Measurements from ENCODE around the gene SNAP91. TPM values are rescaled to one million over a fixed set of nuclear protein-coding genes. Genes with fewer than 3 reads are reported as not detected.
"Not testable (repeated sequence)": the region's sequence is repeated elsewhere in the genome, so short reads cannot be mapped to it uniquely, and the experiment has no call there.

The SNAP91 gene
- total RNA-seq, 2 donors from 2014 or later, result not detected

GRCh38 chr6:83605517-83605916 lies 103.4 kb downstream of the SNAP91 start:
- Mint-ChIP-seq H3K27me3 (peaks cover 12% of the 10 kb centered on the region), H3K4me3 (no peak overlapping the region), H3K36me3 (ENCODE audit: low read depth) (no peaks in the 10 kb centered on the region), H3K27ac (no peak overlapping the region), H3K4me1 (no peaks in the 10 kb centered on the region)
- ATAC-seq (no peak), DNase-seq (no peak)
- H3K9me3 ChIP-seq (ENCODE audit: control insufficient read depth, low read length, poor library complexity, severe bottlenecking), result no peaks in the 10 kb centered on the region

- no peak overlapping the region for H3K4me3 Mint-ChIP-seq
- H3K27me3 Mint-ChIP-seq, result no peaks in the 10 kb centered on the region
- H3K9me3 ChIP-seq (ENCODE audit: control insufficient read depth, low read length, poor library complexity, severe bottlenecking), result no peaks in the 10 kb centered on the region
- ATAC-seq (no peak), DNase-seq (no peak)
- no peaks in the 10 kb centered on the region for H3K4me1 Mint-ChIP-seq
- H3K27ac Mint-ChIP-seq, result no peak overlapping the region
- no peaks in the 10 kb centered on the region for H3K36me3 Mint-ChIP-seq (ENCODE audit: low read depth)
Measured at GRCh38 chr6:83603551-83603950, 105.3 kb downstream of the SNAP91 start.

GRCh38 chr6:83601119-83601518 lies 107.8 kb downstream of the SNAP91 start:
- no peak for ATAC-seq
- no peaks in the 10 kb centered on the region for H3K27me3 Mint-ChIP-seq
- no peaks in the 10 kb centered on the region for H3K36me3 Mint-ChIP-seq (ENCODE audit: low read depth)
- H3K4me1 Mint-ChIP-seq, result no peaks in the 10 kb centered on the region
- DNase-seq, result no peak
- no peak overlapping the region for H3K4me3 Mint-ChIP-seq
- no peaks in the 10 kb centered on the region for H3K9me3 ChIP-seq (ENCODE audit: control insufficient read depth, low read length, poor library complexity, severe bottlenecking)
- no peak overlapping the region for H3K27ac Mint-ChIP-seq

GRCh38 chr6:83600459-83600858 lies 108.4 kb downstream of the SNAP91 start:
- Mint-ChIP-seq H3K4me1 (no peaks in the 10 kb centered on the region), H3K27me3 (no peaks in the 10 kb centered on the region), H3K4me3 (no peak overlapping the region), H3K36me3 (ENCODE audit: low read depth) (no peaks in the 10 kb centered on the region), H3K27ac (no peak overlapping the region)
- no peaks in the 10 kb centered on the region for H3K9me3 ChIP-seq (ENCODE audit: control insufficient read depth, low read length, poor library complexity, severe bottlenecking)
- DNase-seq (no peak), ATAC-seq (no peak)

DNA sequence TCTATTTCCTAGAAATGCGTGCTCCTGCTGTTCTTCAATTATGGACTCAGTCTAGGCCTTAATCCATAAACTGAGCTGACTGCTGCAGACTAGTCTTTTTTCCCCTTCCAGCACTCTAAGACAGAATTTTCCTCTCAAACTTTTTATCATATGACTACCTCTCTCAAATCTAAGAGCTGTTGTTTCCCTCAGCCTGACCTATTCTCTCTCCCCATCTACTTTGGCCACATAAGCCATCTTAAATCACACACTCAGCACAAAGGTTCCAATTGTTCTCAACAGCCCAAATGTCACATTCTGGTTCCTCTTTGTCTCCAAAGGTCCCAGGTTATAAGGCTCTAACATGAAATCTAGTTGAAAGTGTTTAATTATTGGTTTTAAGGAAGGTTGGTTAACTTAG lies 111.4 kb downstream of the SNAP91 start:
- Mint-ChIP-seq H3K4me3 (no peak overlapping the region), H3K27me3 (peaks cover 6% of the 10 kb centered on the region), H3K27ac (no peak overlapping the region), H3K4me1 (peaks cover 5% of the 10 kb centered on the region), H3K36me3 (ENCODE audit: low read depth) (no peaks in the 10 kb centered on the region)
- no peak for ATAC-seq
- H3K9me3 ChIP-seq (ENCODE audit: control insufficient read depth, low read length, poor library complexity, severe bottlenecking), result no peaks in the 10 kb centered on the region
- no peak for DNase-seq

GRCh38 chr6:83597051-83597450 lies 111.8 kb downstream of the SNAP91 start:
- ATAC-seq, result no peak
- no peak for DNase-seq
- Mint-ChIP-seq H3K36me3 (ENCODE audit: low read depth) (no peaks in the 10 kb centered on the region), H3K27ac (no peak overlapping the region), H3K4me3 (no peak overlapping the region), H3K4me1 (peaks cover 5% of the 10 kb centered on the region), H3K27me3 (peaks cover 6% of the 10 kb centered on the region)
- no peaks in the 10 kb centered on the region for H3K9me3 ChIP-seq (ENCODE audit: control insufficient read depth, low read length, poor library complexity, severe bottlenecking)

DNA sequence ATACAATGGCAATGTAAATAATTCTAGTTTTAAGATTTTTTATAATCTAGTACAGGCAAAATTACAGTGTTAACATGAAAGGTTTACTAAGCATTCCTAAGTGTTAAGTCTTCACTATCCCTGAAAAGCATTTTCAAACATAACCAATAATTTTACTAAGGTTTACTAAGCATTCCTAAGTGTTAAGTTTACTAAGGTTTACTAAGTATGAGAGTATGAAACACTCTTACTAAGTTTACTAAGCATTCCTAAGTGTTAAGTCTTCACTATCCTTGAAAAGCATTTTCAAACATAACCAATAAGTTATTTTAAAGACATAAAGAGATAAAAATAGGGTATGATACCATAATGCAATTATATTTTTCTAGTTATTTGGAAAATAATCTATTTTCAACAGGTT lies 114.0 kb downstream of the SNAP91 start:
- H3K27ac Mint-ChIP-seq, result no peak overlapping the region
- H3K9me3 ChIP-seq (ENCODE audit: control insufficient read depth, low read length, poor library complexity, severe bottlenecking), result no peaks in the 10 kb centered on the region
- ATAC-seq (no peak), DNase-seq (no peak)
- H3K4me1 Mint-ChIP-seq, result peaks cover 5% of the 10 kb centered on the region
- H3K36me3 Mint-ChIP-seq (ENCODE audit: low read depth), result no peaks in the 10 kb centered on the region
- peaks cover 6% of the 10 kb centered on the region for H3K27me3 Mint-ChIP-seq
- no peak overlapping the region for H3K4me3 Mint-ChIP-seq

- peak overlapping the region; percentile 77 for H3K27ac Mint-ChIP-seq
- H3K36me3 Mint-ChIP-seq (ENCODE audit: low read depth), result no peaks in the 10 kb centered on the region
- no peak for ATAC-seq
- peaks cover 5% of the 10 kb centered on the region for H3K4me1 Mint-ChIP-seq
- peaks cover 12% of the 10 kb centered on the region for H3K27me3 Mint-ChIP-seq
- H3K9me3 ChIP-seq (ENCODE audit: control insufficient read depth, low read length, poor library complexity, severe bottlenecking), result no peaks in the 10 kb centered on the region
- H3K4me3 Mint-ChIP-seq, result no peak overlapping the region
- no peak for DNase-seq
Measured at GRCh38 chr6:83593395-83593785, 115.5 kb downstream of the SNAP91 start.

- Mint-ChIP-seq H3K4me3 (peak overlapping the region; percentile 34), H3K27me3 (peaks cover 13% of the 10 kb centered on the region), H3K4me1 (peaks cover 5% of the 10 kb centered on the region), H3K36me3 (ENCODE audit: low read depth) (no peaks in the 10 kb centered on the region), H3K27ac (peak overlapping the region; percentile 77)
- no peaks in the 10 kb centered on the region for H3K9me3 ChIP-seq (ENCODE audit: control insufficient read depth, low read length, poor library complexity, severe bottlenecking)
- ATAC-seq, result peak; percentile 54
- DNase-seq, result no peak
Measured at GRCh38 chr6:83592770-83593394, 116.0 kb downstream of the SNAP91 start.

DNA sequence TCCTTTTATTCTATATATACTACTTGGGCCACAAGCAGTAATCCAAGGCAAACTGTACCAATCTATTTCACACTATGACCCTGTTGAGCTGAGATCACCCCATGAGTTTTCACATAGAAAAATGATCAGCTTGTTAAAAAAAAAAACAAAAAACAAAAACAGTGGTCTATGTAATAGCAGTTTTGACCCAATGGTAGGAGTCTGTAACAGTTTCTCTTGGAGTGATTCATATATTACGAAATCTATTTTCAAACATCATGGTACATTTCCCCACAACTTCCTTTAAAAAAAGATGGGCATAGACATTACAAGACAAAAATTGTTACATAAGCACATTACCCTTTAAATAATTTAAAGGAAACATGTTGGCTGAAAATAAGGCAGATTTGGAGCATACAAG lies 118.5 kb downstream of the SNAP91 start:
- DNase-seq (no peak), ATAC-seq (no peak)
- H3K36me3 Mint-ChIP-seq (ENCODE audit: low read depth), result no peaks in the 10 kb centered on the region

DNA sequence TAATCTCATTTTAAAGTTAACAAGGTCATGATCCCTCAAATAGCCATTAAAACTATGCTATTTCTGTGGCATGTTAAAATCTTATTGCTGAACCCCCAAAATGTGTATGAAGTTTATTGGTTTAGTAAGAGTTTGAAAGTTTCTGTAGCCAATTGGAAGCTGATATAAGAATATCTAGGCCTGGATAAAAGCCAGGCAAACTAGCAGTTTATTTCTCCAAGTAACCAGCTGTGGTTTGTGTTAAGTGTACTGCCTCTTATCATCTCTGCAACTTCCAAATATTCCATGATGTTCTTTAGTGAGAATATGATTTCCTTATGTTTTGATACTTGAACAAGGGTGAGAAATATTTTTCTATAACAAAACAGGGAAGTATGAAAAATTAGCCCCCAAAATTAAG lies 119.8 kb downstream of the SNAP91 start:
- peaks cover 13% of the 10 kb centered on the region for H3K27me3 Mint-ChIP-seq
- no peaks in the 10 kb centered on the region for H3K9me3 ChIP-seq (ENCODE audit: control insufficient read depth, low read length, poor library complexity, severe bottlenecking)
- no peak for ATAC-seq
- no peak overlapping the region for H3K4me3 Mint-ChIP-seq
- H3K27ac Mint-ChIP-seq, result no peak overlapping the region
- peaks cover 5% of the 10 kb centered on the region for H3K4me1 Mint-ChIP-seq
- H3K36me3 Mint-ChIP-seq (ENCODE audit: low read depth), result no peaks in the 10 kb centered on the region
- no peak for DNase-seq

More for the DNA sequence above, 118.5 kb downstream of the SNAP91 start:
- peaks cover 13% of the 10 kb centered on the region for H3K27me3 Mint-ChIP-seq
- H3K4me1 Mint-ChIP-seq, result peaks cover 5% of the 10 kb centered on the region
- no peaks in the 10 kb centered on the region for H3K9me3 ChIP-seq (ENCODE audit: control insufficient read depth, low read length, poor library complexity, severe bottlenecking)
- H3K4me3 Mint-ChIP-seq, result no peak overlapping the region
- H3K27ac Mint-ChIP-seq, result no peak overlapping the region

DNA sequence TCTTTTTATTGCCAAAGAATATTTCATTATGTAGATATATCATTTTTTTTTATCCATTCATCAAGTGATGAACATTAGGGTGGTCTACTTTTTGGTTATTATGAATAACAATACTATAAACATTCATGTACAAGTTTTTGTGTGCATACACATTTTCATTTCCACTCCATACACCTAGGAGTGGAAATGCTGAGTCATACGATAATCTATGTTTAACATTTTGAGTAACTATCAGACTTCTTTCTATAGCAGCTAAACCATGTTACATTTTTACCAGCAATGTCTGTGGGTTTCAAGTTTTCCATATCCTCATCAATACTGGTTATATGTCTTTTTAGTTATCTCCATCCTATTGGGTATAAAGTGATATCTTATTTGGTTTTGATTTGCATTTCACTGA lies 130.8 kb downstream of the SNAP91 start:
- H3K9me3 ChIP-seq (ENCODE audit: control insufficient read depth, low read length, poor library complexity, severe bottlenecking), result no peaks in the 10 kb centered on the region
- no peak overlapping the region for H3K4me3 Mint-ChIP-seq
- H3K4me1 Mint-ChIP-seq, result no peaks in the 10 kb centered on the region
- DNase-seq (no peak), ATAC-seq (no peak)
- H3K36me3 Mint-ChIP-seq (ENCODE audit: low read depth), result no peaks in the 10 kb centered on the region
- no peak overlapping the region for H3K27ac Mint-ChIP-seq
- H3K27me3 Mint-ChIP-seq, result peaks cover 6% of the 10 kb centered on the region

DNA sequence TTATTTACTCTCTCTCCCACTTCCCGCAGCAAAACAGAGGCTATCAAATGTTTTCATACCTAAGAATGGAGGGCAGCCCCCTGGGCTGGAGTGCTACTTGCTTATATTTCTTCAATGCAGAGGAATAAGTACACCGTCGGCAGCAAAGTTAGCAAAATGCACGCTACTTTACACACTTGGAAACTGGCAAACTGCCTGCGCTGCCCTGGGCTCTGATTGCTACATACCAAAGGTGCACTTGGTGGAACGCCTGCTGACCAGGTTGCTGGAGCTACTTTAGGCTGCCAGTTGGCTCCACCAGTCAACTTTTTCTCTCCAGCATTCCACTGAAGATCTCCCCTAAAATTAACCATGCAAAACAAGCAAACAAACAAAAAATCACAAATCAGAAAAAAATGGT lies 134.1 kb downstream of the SNAP91 start:
- Mint-ChIP-seq H3K4me1 (no peaks in the 10 kb centered on the region), H3K27me3 (no peaks in the 10 kb centered on the region), H3K36me3 (ENCODE audit: low read depth) (no peaks in the 10 kb centered on the region), H3K27ac (no peak overlapping the region), H3K4me3 (no peak overlapping the region)
- DNase-seq (no peak), ATAC-seq (no peak)
- no peaks in the 10 kb centered on the region for H3K9me3 ChIP-seq (ENCODE audit: control insufficient read depth, low read length, poor library complexity, severe bottlenecking)

DNA sequence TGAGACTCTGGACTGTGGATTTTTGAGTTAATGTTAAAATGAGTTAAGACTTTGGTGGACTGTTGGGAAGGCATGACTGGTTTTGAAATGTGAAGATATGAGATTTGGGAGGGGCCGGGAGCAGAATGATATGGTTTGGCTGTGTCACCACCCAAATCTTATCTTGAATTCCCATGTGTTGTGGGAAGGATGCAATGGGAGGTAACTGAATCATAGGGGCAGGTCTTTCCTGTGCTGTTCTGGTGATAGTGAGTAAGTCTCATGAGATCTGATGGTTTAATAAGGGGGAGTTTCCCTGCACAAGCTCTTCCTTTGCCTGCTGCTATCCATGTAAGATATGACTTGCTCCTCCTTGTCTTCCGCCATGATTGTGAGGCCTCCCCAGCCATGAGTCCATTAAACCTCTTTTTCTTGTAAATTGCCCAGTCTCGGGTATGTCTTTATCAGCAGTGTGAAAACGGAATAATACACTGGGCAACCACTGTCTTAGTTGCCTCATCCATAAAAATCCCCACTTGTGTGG lies 137.2 kb downstream of the SNAP91 start:
- not testable (repeated sequence) for H3K27me3 Mint-ChIP-seq; H3K4me1 Mint-ChIP-seq; H3K27ac Mint-ChIP-seq; DNase-seq; ATAC-seq; H3K9me3 ChIP-seq (ENCODE audit: control insufficient read depth, low read length, poor library complexity, severe bottlenecking); H3K4me3 Mint-ChIP-seq; H3K36me3 Mint-ChIP-seq (ENCODE audit: low read depth)

Measured in T-helper 17 cell (primary cell).